Stimulated activated CD8-positive, alpha-beta memory T cell treated with anti-CD3 and anti-CD28 coated beads, Interleukin-7, amount 100 ng/mL, for 1 hour (primary cell): ENCODE data around the gene RYR2.

Experiments used
- DNase-seq, 2 donors: peaks; one replicate each; pipeline ENCODE4 v3.0.0-alpha.2; 2020; ENCODE audit warnings: low read depth in 2 of 2

The RYR2 gene

GRCh38 chr1:237858992-237859391, 817.0 kb downstream of the RYR2 start:
- no peak for DNase-seq

GRCh38 chr1:237861944-237862343, 820.0 kb downstream of the RYR2 start:
- DNase-seq = no peak

- DNase-seq = no peak
Observed at GRCh38 chr1:237863234-237863633, 821.2 kb downstream of the RYR2 start.

GRCh38 chr1:237864338-237865244, 822.6 kb downstream of the RYR2 start:
- DNase-seq = no peak

GRCh38 chr1:237867380-237867888, 825.5 kb downstream of the RYR2 start:
- DNase-seq = no peak

- no peak for DNase-seq
Observed at GRCh38 chr1:237868817-237869600, 827.0 kb downstream of the RYR2 start.

- no peak for DNase-seq
Observed at GRCh38 chr1:237873487-237874211, 831.7 kb downstream of the RYR2 start.

- DNase-seq = no peak
Observed at GRCh38 chr1:237875291-237875690, 833.3 kb downstream of the RYR2 start.

- DNase-seq = no peak
Observed at GRCh38 chr1:237877631-237878030, 835.6 kb downstream of the RYR2 start.

- DNase-seq = no peak
Observed at GRCh38 chr1:237878406-237878805, 836.4 kb downstream of the RYR2 start.

- DNase-seq = no peak
Observed at GRCh38 chr1:237879195-237879594, 837.2 kb downstream of the RYR2 start.
